Measurements from ENCODE around the gene PIK3R4.

DNA sequence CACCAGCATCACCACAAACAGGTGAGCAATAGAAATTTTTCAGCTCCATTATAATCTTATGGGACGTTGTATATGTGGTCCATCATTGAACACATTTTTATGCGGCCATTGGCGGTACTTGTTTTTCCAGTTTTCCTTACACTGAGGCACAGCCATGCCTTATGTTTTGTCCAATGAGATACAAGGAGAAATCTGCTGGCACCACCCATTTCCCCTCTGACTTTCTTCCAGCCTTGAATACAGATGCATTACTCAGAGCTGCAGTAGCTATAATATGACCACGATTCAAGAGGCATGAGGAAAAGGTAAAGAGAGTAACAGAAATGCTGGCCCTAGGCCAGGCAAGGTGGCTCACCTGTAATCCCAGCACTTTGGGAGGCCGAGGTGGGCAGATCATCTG lies 9.0 kb upstream of the PIK3R4 start:
- TF ChIP-seq, protein P1, sequence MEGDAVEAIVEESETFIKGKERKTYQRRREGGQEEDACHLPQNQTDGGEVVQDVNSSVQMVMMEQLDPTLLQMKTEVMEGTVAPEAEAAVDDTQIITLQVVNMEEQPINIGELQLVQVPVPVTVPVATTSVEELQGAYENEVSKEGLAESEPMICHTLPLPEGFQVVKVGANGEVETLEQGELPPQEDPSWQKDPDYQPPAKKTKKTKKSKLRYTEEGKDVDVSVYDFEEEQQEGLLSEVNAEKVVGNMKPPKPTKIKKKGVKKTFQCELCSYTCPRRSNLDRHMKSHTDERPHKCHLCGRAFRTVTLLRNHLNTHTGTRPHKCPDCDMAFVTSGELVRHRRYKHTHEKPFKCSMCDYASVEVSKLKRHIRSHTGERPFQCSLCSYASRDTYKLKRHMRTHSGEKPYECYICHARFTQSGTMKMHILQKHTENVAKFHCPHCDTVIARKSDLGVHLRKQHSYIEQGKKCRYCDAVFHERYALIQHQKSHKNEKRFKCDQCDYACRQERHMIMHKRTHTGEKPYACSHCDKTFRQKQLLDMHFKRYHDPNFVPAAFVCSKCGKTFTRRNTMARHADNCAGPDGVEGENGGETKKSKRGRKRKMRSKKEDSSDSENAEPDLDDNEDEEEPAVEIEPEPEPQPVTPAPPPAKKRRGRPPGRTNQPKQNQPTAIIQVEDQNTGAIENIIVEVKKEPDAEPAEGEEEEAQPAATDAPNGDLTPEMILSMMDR (IDR thresholded peaks at IDR 0.05; ENCODE audit: insufficient read depth, low read length, poor library complexity, severe bottlenecking), result no peak
- TF ChIP-seq EZH2phosphoT487 (conservative IDR thresholded peaks at IDR 0.05; ENCODE audit: low read length), result no peak
